ENCODE data around the gene CSH1.
"Not testable (repeated sequence)": the region's sequence is repeated elsewhere in the genome, so short reads cannot be mapped to it uniquely, and the experiment has no call there.

GRCh38 chr17:63873577-63873976 lies 22.8 kb downstream of the CSH1 start, which contains the start of gene CSH2:
- TF ChIP-seq CTCF (conservative IDR thresholded peaks at IDR 0.05 in 1 of 2, IDR thresholded peaks at IDR 0.05 in 1 of 2; ENCODE audit: low read depth in 1 of 2, low read length in 2 of 2); EZH2 (IDR thresholded peaks at IDR 0.05; ENCODE audit: low read length, missing control alignments): not testable (repeated sequence)
